ENCODE data around the gene PCDH9.

PCDH9 gene

DNA sequence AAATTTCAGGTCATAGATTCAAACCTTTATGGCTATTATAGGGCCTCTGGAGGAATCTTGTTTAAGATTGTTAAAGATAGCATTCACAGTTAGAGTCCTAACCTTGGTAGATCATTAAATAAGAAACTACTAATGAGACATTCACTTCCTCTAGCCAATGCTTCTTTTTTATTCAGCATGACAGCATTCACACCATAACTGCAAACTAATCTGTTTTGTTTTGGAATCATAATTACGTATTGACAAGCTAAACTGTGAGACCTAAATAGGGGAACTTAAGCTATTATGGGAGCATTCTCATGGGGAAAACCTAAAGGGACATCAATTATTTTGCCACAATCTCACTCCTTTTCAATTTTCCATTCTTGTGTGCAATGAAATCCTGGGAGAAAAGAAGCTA lies 653.8 kb downstream of the PCDH9 start:
- TF ChIP-seq, protein P1, sequence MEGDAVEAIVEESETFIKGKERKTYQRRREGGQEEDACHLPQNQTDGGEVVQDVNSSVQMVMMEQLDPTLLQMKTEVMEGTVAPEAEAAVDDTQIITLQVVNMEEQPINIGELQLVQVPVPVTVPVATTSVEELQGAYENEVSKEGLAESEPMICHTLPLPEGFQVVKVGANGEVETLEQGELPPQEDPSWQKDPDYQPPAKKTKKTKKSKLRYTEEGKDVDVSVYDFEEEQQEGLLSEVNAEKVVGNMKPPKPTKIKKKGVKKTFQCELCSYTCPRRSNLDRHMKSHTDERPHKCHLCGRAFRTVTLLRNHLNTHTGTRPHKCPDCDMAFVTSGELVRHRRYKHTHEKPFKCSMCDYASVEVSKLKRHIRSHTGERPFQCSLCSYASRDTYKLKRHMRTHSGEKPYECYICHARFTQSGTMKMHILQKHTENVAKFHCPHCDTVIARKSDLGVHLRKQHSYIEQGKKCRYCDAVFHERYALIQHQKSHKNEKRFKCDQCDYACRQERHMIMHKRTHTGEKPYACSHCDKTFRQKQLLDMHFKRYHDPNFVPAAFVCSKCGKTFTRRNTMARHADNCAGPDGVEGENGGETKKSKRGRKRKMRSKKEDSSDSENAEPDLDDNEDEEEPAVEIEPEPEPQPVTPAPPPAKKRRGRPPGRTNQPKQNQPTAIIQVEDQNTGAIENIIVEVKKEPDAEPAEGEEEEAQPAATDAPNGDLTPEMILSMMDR (IDR thresholded peaks at IDR 0.05; ENCODE audit: low read depth, low read length) = no peak
- TF ChIP-seq EZH2phosphoT487 (IDR thresholded peaks at IDR 0.05; ENCODE audit: low read depth) = no peak
- H3K4me1 ChIP-seq (ENCODE audit: low read length) = peaks cover 30% of the 10 kb centered on the region

DNA sequence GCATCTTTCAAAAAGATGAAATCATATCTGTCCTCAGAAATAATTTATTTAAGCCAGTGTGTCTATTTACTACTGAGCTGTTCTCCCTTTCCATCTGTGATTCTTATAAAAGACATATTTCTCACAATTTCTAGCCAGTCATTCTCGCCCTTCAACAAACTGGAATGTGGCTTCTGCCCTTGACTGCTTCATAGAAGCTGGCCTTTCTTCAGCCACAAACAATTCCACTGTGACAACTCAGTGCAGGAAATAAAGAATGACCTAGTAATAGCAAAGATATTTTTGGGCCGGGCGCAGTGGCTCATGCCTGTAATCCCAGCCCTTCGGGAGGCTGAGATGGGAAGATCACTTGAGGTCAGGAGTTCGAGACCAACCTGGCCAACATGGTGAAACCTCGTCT lies 655.5 kb downstream of the PCDH9 start:
- Histone ChIP-seq H3K27ac (ENCODE audit: low read length) (no peak overlapping the region), H3K27me3 (ENCODE audit: low read depth, low read length) (no peaks in the 10 kb centered on the region), H3K36me3 (replicated peaks; ENCODE audit: low read depth, low read length) (no peaks in the 10 kb centered on the region), H3K4me3 (ENCODE audit: low read length) (no peak overlapping the region), H3K4me2 (ENCODE audit: low read length) (no peak overlapping the region), H3K9me3 (ENCODE audit: insufficient read depth, low read length) (no peaks in the 10 kb centered on the region), H2AFZ (ENCODE audit: low read depth, low read length) (no peak overlapping the region), H4K20me1 (ENCODE audit: insufficient read depth, low read length) (no peaks in the 10 kb centered on the region), H3K9ac (ENCODE audit: low read length) (no peak overlapping the region), H3K79me2 (ENCODE audit: low read length) (no peaks in the 10 kb centered on the region), H3K4me1 (ENCODE audit: low read length) (peaks cover 30% of the 10 kb centered on the region)
- TF ChIP-seq EZH2phosphoT487 (IDR thresholded peaks at IDR 0.05; ENCODE audit: low read depth) = no peak
- TF ChIP-seq, protein P1 (IDR thresholded peaks at IDR 0.05; ENCODE audit: low read depth, low read length) = no peak

More for the DNA sequence above, 653.8 kb downstream of the PCDH9 start:
- Histone ChIP-seq H3K36me3 (replicated peaks; ENCODE audit: low read depth, low read length) (no peaks in the 10 kb centered on the region), H3K9ac (ENCODE audit: low read length) (no peak overlapping the region), H3K4me3 (ENCODE audit: low read length) (no peak overlapping the region), H3K9me3 (ENCODE audit: insufficient read depth, low read length) (no peaks in the 10 kb centered on the region), H4K20me1 (ENCODE audit: insufficient read depth, low read length) (no peaks in the 10 kb centered on the region), H3K4me2 (ENCODE audit: low read length) (peak overlapping the region; percentile 42), H2AFZ (ENCODE audit: low read depth, low read length) (no peak overlapping the region), H3K27me3 (ENCODE audit: low read depth, low read length) (no peaks in the 10 kb centered on the region), H3K27ac (ENCODE audit: low read length) (peak overlapping the region; percentile 21; the same call in 1 of the 2 replicates), H3K79me2 (ENCODE audit: low read length) (no peaks in the 10 kb centered on the region)

DNA sequence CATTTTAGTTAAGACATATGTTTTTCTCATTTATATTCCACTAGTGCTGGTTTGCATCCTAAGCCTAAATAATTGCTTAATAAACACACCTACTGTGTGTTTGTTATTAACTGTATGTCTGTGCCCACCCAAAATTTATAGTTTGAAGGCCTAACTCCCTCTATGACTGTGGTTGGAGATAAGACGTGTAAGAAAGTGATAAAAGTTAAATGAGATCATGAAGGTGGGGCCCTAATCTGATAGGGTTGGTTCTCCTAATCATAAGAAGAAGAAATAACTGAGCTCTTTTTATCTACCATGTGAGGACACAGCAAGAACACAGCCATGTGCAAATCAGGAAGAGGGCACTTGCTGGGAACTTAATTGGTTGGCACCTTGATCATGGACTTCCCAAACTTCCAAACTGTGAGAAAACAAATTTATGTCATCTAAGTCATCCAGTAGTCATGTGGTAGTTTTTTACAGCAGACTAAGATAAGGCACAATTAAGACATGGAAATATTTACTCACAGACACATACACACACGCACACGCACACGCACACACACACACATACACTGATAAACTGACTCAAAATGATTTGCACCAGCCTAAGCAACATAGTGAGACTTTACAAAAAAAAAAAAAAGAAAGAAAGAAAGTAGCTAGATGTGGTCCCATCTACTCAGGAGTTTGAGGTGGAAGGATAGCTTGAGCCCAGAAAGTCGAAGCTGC lies 662.1 kb downstream of the PCDH9 start:
- Histone ChIP-seq H3K9ac (ENCODE audit: low read length) (no peak overlapping the region), H3K79me2 (ENCODE audit: low read length) (no peaks in the 10 kb centered on the region), H3K27ac (ENCODE audit: low read length) (no peak overlapping the region), H3K4me3 (ENCODE audit: low read length) (no peak overlapping the region), H3K4me1 (ENCODE audit: low read length) (no peaks in the 10 kb centered on the region), H2AFZ (ENCODE audit: low read depth, low read length) (no peak overlapping the region), H3K36me3 (replicated peaks; ENCODE audit: low read depth, low read length) (no peaks in the 10 kb centered on the region), H3K27me3 (ENCODE audit: low read depth, low read length) (no peaks in the 10 kb centered on the region), H3K4me2 (ENCODE audit: low read length) (no peak overlapping the region), H3K9me3 (ENCODE audit: insufficient read depth, low read length) (no peaks in the 10 kb centered on the region), H4K20me1 (ENCODE audit: insufficient read depth, low read length) (no peaks in the 10 kb centered on the region)
- TF ChIP-seq, protein P1 (IDR thresholded peaks at IDR 0.05; ENCODE audit: low read depth, low read length) = no peak
- no peak for TF ChIP-seq EZH2phosphoT487 (IDR thresholded peaks at IDR 0.05; ENCODE audit: low read depth)

DNA sequence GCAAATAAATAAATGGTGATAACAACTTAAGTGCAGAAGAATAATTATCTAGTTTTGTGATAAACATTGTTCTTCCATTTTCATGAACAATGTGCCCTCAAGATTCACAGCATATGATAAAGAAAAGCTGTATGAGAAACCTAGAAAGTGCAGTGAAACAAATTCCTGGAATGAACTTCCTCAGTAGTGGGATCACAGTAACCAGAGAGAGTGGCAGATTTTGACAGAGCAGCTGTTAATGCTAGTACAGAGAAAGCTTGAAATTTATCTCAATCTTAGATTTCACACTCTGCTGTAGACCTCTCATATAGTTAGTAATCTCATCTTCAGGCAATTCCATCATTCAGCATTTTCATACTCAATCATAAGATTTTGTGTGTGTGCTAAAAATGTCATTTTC lies 664.9 kb downstream of the PCDH9 start:
- Histone ChIP-seq H3K4me3 (ENCODE audit: low read length) (no peak overlapping the region), H3K9me3 (ENCODE audit: insufficient read depth, low read length) (no peaks in the 10 kb centered on the region), H3K79me2 (ENCODE audit: low read length) (no peaks in the 10 kb centered on the region), H4K20me1 (ENCODE audit: insufficient read depth, low read length) (no peaks in the 10 kb centered on the region), H3K27me3 (ENCODE audit: low read depth, low read length) (no peaks in the 10 kb centered on the region), H3K36me3 (replicated peaks; ENCODE audit: low read depth, low read length) (no peaks in the 10 kb centered on the region), H3K27ac (ENCODE audit: low read length) (no peak overlapping the region), H3K4me2 (ENCODE audit: low read length) (no peak overlapping the region), H3K9ac (ENCODE audit: low read length) (no peak overlapping the region), H2AFZ (ENCODE audit: low read depth, low read length) (no peak overlapping the region), H3K4me1 (ENCODE audit: low read length) (no peaks in the 10 kb centered on the region)
- TF ChIP-seq EZH2phosphoT487 (IDR thresholded peaks at IDR 0.05; ENCODE audit: low read depth) = no peak

Measured in OCI-LY3 (cell line).